Hindlimb muscle (tissue), 1 donor: ENCODE measurements around the gene PERP. TPM values are rescaled to one million over a fixed set of nuclear protein-coding genes. Genes with fewer than 3 reads are reported as not detected.
"Not testable (repeated sequence)": the region's sequence is repeated elsewhere in the genome, so short reads cannot be mapped to it uniquely, and the experiment has no call there.

ENCODE experiments used
- DNase-seq: peaks from one replicate; pipeline ENCODE4 v3.0.0-alpha.2; 2013
- polyA plus RNA-seq: library from polyadenylated mRNA; unstranded; fragments of 120-200 nt; gene quantifications from one replicate; pipeline ENCODE4 v1.2.1, GENCODE V29; 2013; ENCODE audit not compliant: insufficient read length

PERP gene
- polyA plus RNA-seq, 1 donor, result 2.3 TPM

GRCh38 chr6:138105446-138105845, 1.8 kb downstream of the PERP start:
- no peak for DNase-seq

- DNase-seq, result no peak
Measured at GRCh38 chr6:138104618-138105213, 2.5 kb downstream of the PERP start.

GRCh38 chr6:138103871-138104270, 3.3 kb downstream of the PERP start:
- DNase-seq, result no peak

GRCh38 chr6:138101946-138102731, 5.1 kb downstream of the PERP start:
- DNase-seq, result no peak

- no peak for DNase-seq
Measured at GRCh38 chr6:138099832-138100231, 7.4 kb downstream of the PERP start.

GRCh38 chr6:138098306-138098705, 8.9 kb downstream of the PERP start:
- DNase-seq, result no peak

GRCh38 chr6:138094260-138094659, 13.0 kb downstream of the PERP start:
- no peak for DNase-seq

GRCh38 chr6:138093632-138094031, 13.6 kb downstream of the PERP start:
- DNase-seq, result no peak

- no peak for DNase-seq
Measured at GRCh38 chr6:138092686-138093085, 14.5 kb downstream of the PERP start.

GRCh38 chr6:138089325-138089724, 17.9 kb downstream of the PERP start:
- DNase-seq, result no peak

- no peak for DNase-seq
Measured at GRCh38 chr6:138088326-138088762, 18.9 kb downstream of the PERP start.

- DNase-seq, result no peak
Measured at GRCh38 chr6:138087593-138088325, 19.5 kb downstream of the PERP start.

GRCh38 chr6:138086573-138087196, 20.5 kb downstream of the PERP start:
- no peak for DNase-seq

- no peak for DNase-seq
Measured at GRCh38 chr6:138085839-138086222, 21.4 kb downstream of the PERP start.

- no peak for DNase-seq
Measured at GRCh38 chr6:138084904-138085838, 22.0 kb downstream of the PERP start.

GRCh38 chr6:138082232-138082631, 25.0 kb downstream of the PERP start:
- no peak for DNase-seq

GRCh38 chr6:138079556-138079955, 27.7 kb downstream of the PERP start:
- not testable (repeated sequence) for DNase-seq

GRCh38 chr6:138078491-138078890, 28.7 kb downstream of the PERP start:
- DNase-seq, result no peak

GRCh38 chr6:138073264-138073663, 34.0 kb downstream of the PERP start:
- no peak for DNase-seq

- no peak for DNase-seq
Measured at GRCh38 chr6:138063726-138064125, 43.5 kb downstream of the PERP start.

- no peak for DNase-seq
Measured at GRCh38 chr6:138054982-138055381, 52.2 kb downstream of the PERP start.

GRCh38 chr6:138052783-138053182, 54.4 kb downstream of the PERP start:
- no peak for DNase-seq
